ENCODE results near the gene MLEC. TPM values are rescaled to one million over a fixed set of nuclear protein-coding genes. Genes with fewer than 3 reads are reported as not detected.
A peak's percentile ranks its signal among the peaks of the same experiment; 100 is the strongest.

The MLEC gene
- total RNA-seq, 4 donors from 2014 or later: 46.5 to 89.4 (median 60.1) TPM

DNA sequence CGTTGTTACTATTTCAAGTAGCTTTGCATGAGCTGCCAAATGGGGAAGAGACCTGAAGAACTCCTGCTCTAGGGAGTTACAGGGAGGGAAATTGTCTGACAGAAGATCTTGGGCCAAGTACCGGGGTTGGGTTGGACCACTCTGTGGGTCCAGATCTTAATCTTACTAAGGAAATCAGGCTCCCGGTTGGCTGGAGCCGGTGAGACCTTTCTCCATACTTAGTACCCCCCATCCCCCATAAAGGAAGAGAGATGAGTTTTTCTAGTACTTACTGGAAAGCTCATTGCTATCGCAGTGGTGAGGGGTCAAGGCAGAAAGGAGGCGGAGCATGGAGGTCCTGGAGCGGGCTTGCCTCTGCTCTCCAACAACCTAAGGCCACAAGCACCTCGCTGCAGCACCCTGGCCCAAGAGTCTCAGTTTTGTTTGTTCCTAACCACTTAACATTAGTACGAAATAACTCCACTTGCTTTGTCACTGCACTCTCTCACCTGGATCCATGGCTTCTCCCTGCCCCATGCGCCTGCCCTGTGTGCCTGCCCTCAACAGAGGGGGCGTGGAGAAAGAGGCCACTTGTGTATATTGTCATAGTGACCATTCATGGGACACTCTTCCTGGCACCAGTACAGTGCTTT lies 16.5 kb downstream of the MLEC start:
- no peak for ATAC-seq
- in situ Hi-C loops (cut with MboI; ENCODE audit: low sequenced_read_pairs in 4 of 4) (no loop called here), intact Hi-C loops (cut with DNase I; ENCODE audit: low total_unique reads) (no loop called here)
- Histone ChIP-seq H3K27ac (peak overlapping the region in 3 of 4 donors; percentile 20 to 66 (median 39)), H3K9me3 (no peaks in the 10 kb centered on the region), H3K4me3 (no peak overlapping the region), H3K27me3 (no peaks in the 10 kb centered on the region), H3K4me1 (peaks cover 17 to 37% of the 10 kb centered on the region in 2 donors), H3K36me3 (peaks cover 0 to 26% of the 10 kb centered on the region in 2 donors)
- TF ChIP-seq, protein P1, sequence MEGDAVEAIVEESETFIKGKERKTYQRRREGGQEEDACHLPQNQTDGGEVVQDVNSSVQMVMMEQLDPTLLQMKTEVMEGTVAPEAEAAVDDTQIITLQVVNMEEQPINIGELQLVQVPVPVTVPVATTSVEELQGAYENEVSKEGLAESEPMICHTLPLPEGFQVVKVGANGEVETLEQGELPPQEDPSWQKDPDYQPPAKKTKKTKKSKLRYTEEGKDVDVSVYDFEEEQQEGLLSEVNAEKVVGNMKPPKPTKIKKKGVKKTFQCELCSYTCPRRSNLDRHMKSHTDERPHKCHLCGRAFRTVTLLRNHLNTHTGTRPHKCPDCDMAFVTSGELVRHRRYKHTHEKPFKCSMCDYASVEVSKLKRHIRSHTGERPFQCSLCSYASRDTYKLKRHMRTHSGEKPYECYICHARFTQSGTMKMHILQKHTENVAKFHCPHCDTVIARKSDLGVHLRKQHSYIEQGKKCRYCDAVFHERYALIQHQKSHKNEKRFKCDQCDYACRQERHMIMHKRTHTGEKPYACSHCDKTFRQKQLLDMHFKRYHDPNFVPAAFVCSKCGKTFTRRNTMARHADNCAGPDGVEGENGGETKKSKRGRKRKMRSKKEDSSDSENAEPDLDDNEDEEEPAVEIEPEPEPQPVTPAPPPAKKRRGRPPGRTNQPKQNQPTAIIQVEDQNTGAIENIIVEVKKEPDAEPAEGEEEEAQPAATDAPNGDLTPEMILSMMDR (IDR thresholded peaks at IDR 0.05 in 4 of 5, conservative IDR thresholded peaks at IDR 0.05 in 1 of 5): no peak
- TF ChIP-seq POLR2A (IDR thresholded peaks at IDR 0.05): no peak
- no peak for DNase-seq

DNA sequence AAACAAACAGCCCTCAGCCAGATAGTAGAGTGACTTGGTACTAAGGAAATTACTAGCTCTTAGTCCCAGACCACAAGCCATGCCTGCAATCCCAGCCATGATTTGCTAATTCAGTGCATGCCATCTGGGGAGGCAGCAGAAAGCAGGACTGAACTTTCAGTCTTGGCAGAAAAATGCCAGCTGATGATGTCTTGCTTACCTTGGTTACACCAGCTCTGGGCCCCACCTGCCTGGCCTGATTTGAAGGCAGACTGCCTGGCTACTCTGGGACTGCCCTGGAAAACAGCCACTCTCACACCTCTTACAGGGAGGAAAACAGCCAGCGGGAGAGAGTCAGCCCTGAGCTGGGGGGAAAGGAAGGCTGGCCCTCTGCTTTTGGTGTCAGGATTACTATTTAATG lies 18.7 kb downstream of the MLEC start:
- in situ Hi-C loops (cut with MboI; ENCODE audit: low sequenced_read_pairs in 4 of 4): no loop called here
- no peak overlapping the region for H3K27ac ChIP-seq
- no peak for ATAC-seq

DNA sequence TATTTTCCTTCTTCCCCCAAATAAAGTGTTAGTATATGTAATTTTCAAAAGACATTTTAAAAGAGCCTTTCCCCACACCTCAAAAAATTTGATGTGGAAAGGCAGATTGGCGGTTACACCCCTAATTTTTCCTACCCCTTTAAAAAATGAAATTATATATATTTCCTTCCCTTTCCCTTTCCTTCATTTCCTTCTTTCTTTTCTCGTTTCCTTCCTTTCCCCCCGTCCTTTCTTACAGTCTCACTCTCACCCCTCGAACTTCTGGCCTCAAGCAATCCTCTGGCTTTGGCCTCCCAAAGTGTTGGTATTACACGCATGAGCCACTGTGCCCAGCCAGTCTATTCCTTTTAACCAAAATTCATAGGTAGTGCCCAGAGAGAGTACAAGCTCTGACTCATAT lies 19.1 kb downstream of the MLEC start:
- Histone ChIP-seq H3K9me3 (no peaks in the 10 kb centered on the region), H3K27ac (no peak overlapping the region), H3K27me3 (no peaks in the 10 kb centered on the region), H3K4me3 (no peak overlapping the region), H3K36me3 (peaks cover 0 to 11% of the 10 kb centered on the region in 2 donors), H3K4me1 (peaks cover 11 to 18% of the 10 kb centered on the region in 2 donors)
- in situ Hi-C loops (cut with MboI; ENCODE audit: low sequenced_read_pairs in 4 of 4): no loop called here
- ATAC-seq (no peak), DNase-seq (no peak)
- intact Hi-C loops (cut with DNase I; ENCODE audit: low total_unique reads): no loop called here
- TF ChIP-seq POLR2A (IDR thresholded peaks at IDR 0.05): no peak
- TF ChIP-seq, protein P1 (IDR thresholded peaks at IDR 0.05 in 4 of 5, conservative IDR thresholded peaks at IDR 0.05 in 1 of 5): no peak

More for the DNA sequence above, 18.7 kb downstream of the MLEC start:
- no peak for DNase-seq
- TF ChIP-seq POLR2A (IDR thresholded peaks at IDR 0.05): no peak
- TF ChIP-seq, protein P1 (IDR thresholded peaks at IDR 0.05 in 4 of 5, conservative IDR thresholded peaks at IDR 0.05 in 1 of 5): no peak
- Histone ChIP-seq H3K9me3 (no peaks in the 10 kb centered on the region), H3K4me1 (peaks cover 12 to 21% of the 10 kb centered on the region in 2 donors), H3K36me3 (peaks cover 0 to 11% of the 10 kb centered on the region in 2 donors), H3K27me3 (no peaks in the 10 kb centered on the region), H3K4me3 (no peak overlapping the region)
- intact Hi-C loops (cut with DNase I; ENCODE audit: low total_unique reads): no loop called here

DNA sequence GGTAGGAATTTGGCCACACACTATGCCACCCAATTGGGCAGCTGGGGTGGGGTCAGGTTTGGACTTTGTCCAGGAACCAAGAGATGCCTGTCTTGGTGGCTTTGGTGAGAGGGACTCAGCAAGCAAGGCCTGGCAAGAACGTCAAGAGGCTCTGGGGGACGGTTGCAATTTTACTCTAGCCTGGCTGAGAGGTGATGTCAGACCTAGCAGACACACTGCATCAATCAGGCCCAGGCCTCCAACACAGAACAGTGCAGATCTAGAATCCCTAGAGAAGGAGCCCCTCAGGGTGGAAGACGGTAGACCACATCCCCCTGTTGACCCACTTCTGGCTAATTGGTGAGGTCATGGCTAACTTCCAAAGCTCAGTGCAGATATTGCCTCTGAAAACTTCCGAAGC lies 21.7 kb downstream of the MLEC start:
- no peaks in the 10 kb centered on the region for H3K36me3 ChIP-seq
- H3K27ac ChIP-seq: no peak overlapping the region
- intact Hi-C loops (cut with DNase I; ENCODE audit: low total_unique reads) (no loop called here), in situ Hi-C loops (cut with MboI; ENCODE audit: low sequenced_read_pairs in 4 of 4) (no loop called here)
- DNase-seq: no peak
- no peaks in the 10 kb centered on the region for H3K9me3 ChIP-seq
- no peaks in the 10 kb centered on the region for H3K27me3 ChIP-seq
- peaks cover 19 to 25% of the 10 kb centered on the region in 2 donors for H3K4me1 ChIP-seq
- ATAC-seq: no peak
- TF ChIP-seq, protein P1 (IDR thresholded peaks at IDR 0.05 in 4 of 5, conservative IDR thresholded peaks at IDR 0.05 in 1 of 5): no peak
- TF ChIP-seq POLR2A (IDR thresholded peaks at IDR 0.05): no peak
- no peak overlapping the region for H3K4me3 ChIP-seq
